Gastrocnemius medialis (tissue), 4 donors: ENCODE results near the gene ARHGEF7. TPM values are rescaled to one million over a fixed set of nuclear protein-coding genes. Genes with fewer than 3 reads are reported as not detected.

Experiments
- ATAC-seq, 2 donors: fragments of 150-250 bp; one replicate each; pipeline ENCODE4 v1.9.1; 2016
- DNase-seq, 2 donors: peaks; one replicate each; pipeline ENCODE4 v3.0.0-alpha.2; 2019
- H3K27ac ChIP-seq, 4 donors: fragments of 200-600 bp; sonication (generic); 1 replicate in 1 of 4; 2 replicates in 3 of 4; pipeline ENCODE4 v1.5.1; 2016 to 2018; ENCODE audit warnings: mild to moderate bottlenecking in 2 of 4, moderate library complexity in 1 of 4
- H3K27me3 ChIP-seq, 3 donors: fragments of 200-600 bp; sonication (generic) in 2 of 3; 1 replicate in 1 of 3; 2 replicates in 2 of 3; pipeline versions ENCODE4 v1.5.1 to v1.6.0; 2016 to 2019; ENCODE audit warnings: mild to moderate bottlenecking in 1 of 3, moderate library complexity in 1 of 3
- H3K36me3 ChIP-seq, 2 donors: fragments of 200-600 bp; sonication (generic) in 1 of 2; one replicate each; pipeline ENCODE4 v1.5.1; 2017 to 2018
- H3K4me1 ChIP-seq, 2 donors: fragments of 200-600 bp; sonication (generic) in 1 of 2; one replicate each; pipeline ENCODE4 v1.5.1; 2016 to 2017; ENCODE audit warnings: mild to moderate bottlenecking in 2 of 2
- H3K4me3 ChIP-seq, 4 donors: fragments of 200-600 bp; sonication (generic) in 3 of 4; 1 replicate in 1 of 4; 2 replicates in 3 of 4; pipeline ENCODE4 v1.5.1; 2016 to 2019; ENCODE audit warnings: mild to moderate bottlenecking in 2 of 4
- H3K9me3 ChIP-seq, 3 donors: fragments of 200-600 bp; sonication (generic) in 2 of 3; 1 replicate in 1 of 3; 2 replicates in 2 of 3; pipeline ENCODE4 v1.5.1; 2016 to 2019
- CTCF ChIP-seq, 5 experiments: fragments of 450-650 bp in 3 of 5; fragments of 200-600 bp in 2 of 5; sonication (generic) in 2 of 5; IDR thresholded peaks in 4 of 5; conservative IDR thresholded peaks in 1 of 5; 1 replicate in 4 of 5; 2 replicates in 1 of 5; pipeline ENCODE4 v1.5.1; 2016 to 2019; ENCODE audit warnings: antibody characterized with exemption in 5 of 5, mild to moderate bottlenecking in 3 of 5, moderate library complexity in 3 of 5
- POLR2A ChIP-seq, 2 donors: fragments of 450-650 bp; IDR thresholded peaks; one replicate each; pipeline ENCODE4 v1.6.1; 2017; ENCODE audit warnings: antibody characterized with exemption in 2 of 2, mild to moderate bottlenecking in 2 of 2, moderate library complexity in 2 of 2
- in situ Hi-C, 4 donors: fragments of 200-750 bp; cut with MboI; loops; one replicate each; pipeline versions ENCODE4 v1.15.0 to v1.8.0; 2017; ENCODE audit warnings: low sequenced_read_pairs in 4 of 4
- intact Hi-C: fragments of 100-400 bp; cut with DNase I; formaldehyde crosslinking; loops from one replicate; pipeline ENCODE4 v1.15.1; 2023; ENCODE audit warnings: low total_unique reads
- total RNA-seq, 4 donors: library from RNA; depleted of rRNA; stranded (reverse); fragments of >200 nt; gene quantifications; one replicate each; pipeline versions ENCODE4 v1.1.0 to v1.2.3, GENCODE V29; 2016

ARHGEF7 gene
- total RNA-seq, 4 donors from 2014 or later: 24.5 to 56.9 (median 31.3) TPM

GRCh38 chr13:111219280-111219679 lies 104.2 kb downstream of the ARHGEF7 start:
- in situ Hi-C loops (loop anchor here in 1 of 4 donors (10.0 to 25.0 kb wide), 2 partner anchors 54 to 307 kb away; partner anchors contain the start of gene ANKRD10), intact Hi-C loops (loop anchor here (10.0 kb wide), 1 partner anchor 304 kb away; the partner anchor contains the start of gene ANKRD10)
- peak overlapping the region; percentile 64 to 83 (median 82) for H3K27ac ChIP-seq
- no peaks in the 10 kb centered on the region for H3K27me3 ChIP-seq
- peaks cover 61 to 70% of the 10 kb centered on the region in 2 donors for H3K4me1 ChIP-seq
- DNase-seq: no peak
- no peak overlapping the region for H3K4me3 ChIP-seq
- H3K9me3 ChIP-seq: no peaks in the 10 kb centered on the region
- H3K36me3 ChIP-seq: no peaks in the 10 kb centered on the region
- TF ChIP-seq CTCF (IDR thresholded peaks at IDR 0.05 in 4 of 5, conservative IDR thresholded peaks at IDR 0.05 in 1 of 5) (no peak), POLR2A (IDR thresholded peaks at IDR 0.05) (peak in 1 of 2 donors; percentile 11)
- ATAC-seq: peak in 1 of 2 donors; percentile 42

GRCh38 chr13:111219950-111220349 lies 104.8 kb downstream of the ARHGEF7 start:
- H3K36me3 ChIP-seq: no peaks in the 10 kb centered on the region
- H3K4me1 ChIP-seq: peaks cover 58 to 70% of the 10 kb centered on the region in 2 donors
- H3K27ac ChIP-seq: peak overlapping the region; percentile 64 to 83 (median 82)
- no peaks in the 10 kb centered on the region for H3K9me3 ChIP-seq
- peak overlapping the region in 1 of 4 donors; percentile 7 for H3K4me3 ChIP-seq
- peak; percentile 22 to 35 for ATAC-seq
- intact Hi-C loops: loop anchor here (10.0 kb wide), 1 partner anchor 305 kb away; the partner anchor contains the start of gene ANKRD10
- DNase-seq: peak in 1 of 2 donors; percentile 56
- no peak for TF ChIP-seq CTCF (IDR thresholded peaks at IDR 0.05 in 4 of 5, conservative IDR thresholded peaks at IDR 0.05 in 1 of 5)
- TF ChIP-seq POLR2A (IDR thresholded peaks at IDR 0.05): no peak
- in situ Hi-C loops: loop anchor here in 2 of 4 donors (5.0 to 25.0 kb wide), 4 partner anchors 55 to 308 kb away; partner anchors contain the start of gene ANKRD10 (in 1 of the 2)
- no peaks in the 10 kb centered on the region for H3K27me3 ChIP-seq

GRCh38 chr13:111225166-111225565 lies 110.1 kb downstream of the ARHGEF7 start:
- TF ChIP-seq POLR2A (IDR thresholded peaks at IDR 0.05): no peak
- no peak for TF ChIP-seq CTCF (IDR thresholded peaks at IDR 0.05 in 4 of 5, conservative IDR thresholded peaks at IDR 0.05 in 1 of 5)
- Histone ChIP-seq H3K9me3 (no peaks in the 10 kb centered on the region), H3K36me3 (no peaks in the 10 kb centered on the region), H3K4me3 (no peak overlapping the region), H3K4me1 (peaks cover 37 to 67% of the 10 kb centered on the region in 2 donors), H3K27ac (peak overlapping the region; percentile 30 to 48 (median 36)), H3K27me3 (no peaks in the 10 kb centered on the region)
- intact Hi-C loops: loop anchor here (5.0 kb wide), 1 partner anchor 57 kb away; no protein-coding TSS in a partner anchor
- ATAC-seq: no peak
- in situ Hi-C loops: loop anchor here in 3 of 4 donors (10.0 to 25.0 kb wide), 2 partner anchors 160 to 313 kb away; partner anchors contain the start of gene ANKRD10 (in 2 of the 3)
- no peak for DNase-seq

- Histone ChIP-seq H3K27me3 (no peaks in the 10 kb centered on the region), H3K27ac (peak overlapping the region in 2 of 4 donors; percentile 40 to 48), H3K4me3 (no peak overlapping the region), H3K36me3 (no peaks in the 10 kb centered on the region), H3K9me3 (no peaks in the 10 kb centered on the region), H3K4me1 (peaks cover 40 to 69% of the 10 kb centered on the region in 2 donors)
- ATAC-seq: no peak
- no peak for TF ChIP-seq POLR2A (IDR thresholded peaks at IDR 0.05)
- no peak for TF ChIP-seq CTCF (IDR thresholded peaks at IDR 0.05 in 4 of 5, conservative IDR thresholded peaks at IDR 0.05 in 1 of 5)
- in situ Hi-C loops (loop anchor here in 3 of 4 donors (10.0 to 25.0 kb wide), 2 partner anchors 161 to 314 kb away; partner anchors contain the start of gene ANKRD10 (in 2 of the 3)), intact Hi-C loops (loop anchor here (5.0 kb wide), 1 partner anchor 56 kb away; no protein-coding TSS in a partner anchor)
- no peak for DNase-seq
These were observed 110.9 kb downstream of the ARHGEF7 start for GRCh38 chr13:111225810-111226546.
